GM19324 (cell line): ENCODE measurements around the gene TACSTD2.
"Not testable (repeated sequence)": the region's sequence is repeated elsewhere in the genome, so short reads cannot be mapped to it uniquely, and the experiment has no call there.

Source experiments
- ATAC-seq: cut with Tn5 transposase; IDR thresholded peaks from one replicate; pipeline ENCODE4 v1.9.1; 2021; ENCODE audit warnings: mild to moderate bottlenecking, moderate library complexity; ENCODE audit not compliant: unreplicated experiment, low FRiP score

The TACSTD2 gene

GRCh38 chr1:58590019-58590418 lies 13.0 kb upstream of the TACSTD2 start:
- ATAC-seq, result no peak

GRCh38 chr1:58588396-58588795 lies 11.3 kb upstream of the TACSTD2 start:
- no peak for ATAC-seq

DNA sequence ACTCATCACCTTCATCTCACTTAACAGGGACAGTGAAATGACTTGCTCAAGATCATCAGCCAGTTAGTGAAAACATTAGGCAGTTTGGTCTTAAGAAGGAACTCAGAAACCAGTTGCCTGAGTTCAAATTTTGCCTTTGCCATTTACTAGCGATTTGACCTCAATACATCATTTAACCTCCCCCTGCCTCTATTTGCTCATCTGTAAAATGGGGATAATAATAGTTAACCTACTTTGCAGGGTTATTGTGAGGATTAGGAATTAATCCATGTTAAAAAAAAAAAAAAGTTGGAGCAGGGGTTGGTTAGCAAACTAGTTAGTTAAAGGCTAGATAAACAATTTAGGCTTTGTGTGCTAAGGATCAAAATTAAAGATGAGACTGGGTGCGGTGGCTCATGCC lies 10.6 kb upstream of the TACSTD2 start:
- ATAC-seq, result no peak

DNA sequence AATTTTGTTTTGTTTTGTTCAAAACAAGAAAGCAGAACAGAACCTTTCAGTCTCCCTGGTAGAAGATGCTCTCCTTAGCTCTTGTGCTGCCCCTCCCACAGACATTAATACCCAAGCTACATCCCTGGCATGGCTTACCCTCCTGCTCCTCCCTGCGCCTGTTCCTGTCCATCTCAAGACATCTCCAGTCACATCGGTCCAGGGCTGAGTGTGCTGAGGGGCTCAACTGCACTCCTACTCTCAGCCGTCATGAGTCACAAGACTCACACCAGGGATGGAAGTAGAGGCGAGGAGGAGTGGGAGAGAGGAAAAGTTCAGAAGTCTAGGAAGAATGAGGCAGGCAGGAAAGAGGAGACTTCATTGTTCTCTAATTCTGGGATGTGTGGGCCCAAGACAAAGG lies 9.2 kb upstream of the TACSTD2 start:
- ATAC-seq, result no peak

DNA sequence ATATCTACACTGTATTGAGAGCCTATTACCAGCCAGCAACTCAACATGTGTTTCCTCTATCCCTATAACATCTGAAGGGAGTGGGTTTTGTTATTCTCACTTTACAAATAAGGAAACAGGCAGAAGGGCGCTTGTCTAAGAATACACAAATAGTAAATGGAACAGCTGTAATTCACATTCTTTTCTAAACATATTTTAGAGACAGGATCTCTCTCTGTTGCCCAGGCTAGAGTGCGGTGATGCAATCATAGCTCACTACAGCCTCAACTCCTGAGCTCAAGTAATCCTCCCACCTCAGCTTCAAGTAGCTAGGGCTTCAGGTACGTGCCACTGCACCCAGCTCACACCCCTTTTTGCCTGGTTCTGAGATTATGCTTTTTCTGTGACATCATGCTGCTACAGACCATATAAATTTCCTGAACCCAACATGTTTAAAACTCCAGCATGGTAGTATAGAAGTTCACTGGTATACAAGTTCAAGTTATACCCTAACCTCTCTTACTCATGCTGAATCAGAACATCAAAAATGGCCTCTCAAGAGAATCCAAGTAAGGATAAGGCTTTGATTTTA lies 8.6 kb upstream of the TACSTD2 start:
- no peak for ATAC-seq

DNA sequence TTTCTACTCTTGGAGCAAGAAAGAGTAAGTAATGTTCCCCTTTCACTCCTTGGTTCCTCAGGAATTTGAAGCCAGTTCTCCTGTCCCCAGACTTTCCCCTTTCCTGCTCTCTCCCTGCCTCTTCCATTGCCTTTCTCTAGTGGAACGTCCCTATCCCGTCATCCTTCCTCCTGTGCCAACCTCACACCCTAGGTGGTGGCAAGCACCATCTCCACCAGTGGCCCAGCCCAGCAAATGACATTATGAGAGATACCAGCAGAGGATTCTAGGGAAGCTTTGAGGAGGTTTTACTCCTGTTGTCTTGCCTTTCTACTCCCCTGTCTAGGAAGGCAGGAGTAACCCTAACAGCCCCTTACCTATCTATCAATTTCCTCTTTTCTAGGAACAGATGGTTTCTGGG lies 8.1 kb upstream of the TACSTD2 start:
- ATAC-seq, result no peak

- ATAC-seq, result no peak
Measured at GRCh38 chr1:58584082-58584895, 7.2 kb upstream of the TACSTD2 start.

DNA sequence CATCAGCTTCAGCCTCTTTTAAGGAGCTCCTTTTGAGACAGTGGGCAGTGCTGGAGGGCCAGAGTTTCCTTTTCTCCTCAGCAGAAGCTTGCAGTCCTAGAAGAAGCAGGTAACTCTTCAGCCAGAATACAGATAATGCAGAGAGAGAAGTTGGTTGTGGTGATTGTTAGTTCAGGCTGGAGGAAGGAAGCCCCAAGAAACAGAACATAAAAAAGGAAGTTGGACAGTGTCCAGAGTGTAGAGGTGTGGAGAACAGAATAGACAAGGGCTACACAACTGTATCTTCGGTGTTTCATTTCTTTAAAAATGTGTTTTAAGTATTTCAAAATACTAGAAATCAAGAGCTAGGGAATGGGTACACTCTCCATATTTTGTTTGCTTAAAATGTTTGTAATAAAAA lies 6.4 kb upstream of the TACSTD2 start:
- no peak for ATAC-seq

DNA sequence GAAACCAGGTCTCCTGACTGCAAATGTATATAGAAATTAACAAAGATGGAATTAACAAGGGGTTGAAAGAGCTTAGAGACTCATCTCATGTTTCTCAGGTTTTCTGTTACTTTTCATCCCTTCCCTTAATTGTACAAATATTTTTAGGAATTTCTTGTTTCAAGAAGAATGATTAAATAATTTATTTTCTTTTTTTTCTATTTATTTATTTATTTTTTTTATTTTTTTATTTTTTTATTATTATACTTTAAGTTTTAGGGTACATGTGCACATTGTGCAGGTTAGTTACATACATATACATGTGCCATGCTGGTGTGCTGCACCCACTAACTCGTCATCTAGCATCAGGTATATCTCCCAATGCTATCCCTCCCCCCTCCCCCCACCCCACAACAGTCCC lies 5.1 kb upstream of the TACSTD2 start:
- not testable (repeated sequence) for ATAC-seq

DNA sequence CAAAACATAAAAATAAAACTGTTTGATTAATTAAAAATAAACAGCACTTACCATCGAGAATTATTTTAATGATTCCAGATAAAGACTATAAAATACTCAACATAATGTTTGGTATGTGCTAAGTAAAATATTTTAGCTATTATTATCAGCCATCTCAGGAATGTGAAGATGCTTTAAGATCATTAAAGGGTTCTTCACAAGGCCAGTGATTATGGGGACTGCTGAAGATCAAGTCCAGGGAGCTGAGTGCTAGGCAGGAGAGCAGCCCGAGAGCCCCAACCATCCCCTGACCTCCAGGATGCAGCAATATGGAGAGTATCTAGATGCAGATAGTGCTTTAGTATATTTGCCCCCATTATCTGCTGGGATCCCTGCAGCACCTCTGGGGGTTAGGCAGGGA lies 4.6 kb upstream of the TACSTD2 start:
- no peak for ATAC-seq

GRCh38 chr1:58580186-58580585 lies 3.1 kb upstream of the TACSTD2 start:
- ATAC-seq, result no peak

GRCh38 chr1:58577654-58578030 lies 590 bp upstream of the TACSTD2 start:
- ATAC-seq, result no peak

GRCh38 chr1:58576325-58576726 lies 726 bp downstream of the TACSTD2 start:
- ATAC-seq, result no peak

DNA sequence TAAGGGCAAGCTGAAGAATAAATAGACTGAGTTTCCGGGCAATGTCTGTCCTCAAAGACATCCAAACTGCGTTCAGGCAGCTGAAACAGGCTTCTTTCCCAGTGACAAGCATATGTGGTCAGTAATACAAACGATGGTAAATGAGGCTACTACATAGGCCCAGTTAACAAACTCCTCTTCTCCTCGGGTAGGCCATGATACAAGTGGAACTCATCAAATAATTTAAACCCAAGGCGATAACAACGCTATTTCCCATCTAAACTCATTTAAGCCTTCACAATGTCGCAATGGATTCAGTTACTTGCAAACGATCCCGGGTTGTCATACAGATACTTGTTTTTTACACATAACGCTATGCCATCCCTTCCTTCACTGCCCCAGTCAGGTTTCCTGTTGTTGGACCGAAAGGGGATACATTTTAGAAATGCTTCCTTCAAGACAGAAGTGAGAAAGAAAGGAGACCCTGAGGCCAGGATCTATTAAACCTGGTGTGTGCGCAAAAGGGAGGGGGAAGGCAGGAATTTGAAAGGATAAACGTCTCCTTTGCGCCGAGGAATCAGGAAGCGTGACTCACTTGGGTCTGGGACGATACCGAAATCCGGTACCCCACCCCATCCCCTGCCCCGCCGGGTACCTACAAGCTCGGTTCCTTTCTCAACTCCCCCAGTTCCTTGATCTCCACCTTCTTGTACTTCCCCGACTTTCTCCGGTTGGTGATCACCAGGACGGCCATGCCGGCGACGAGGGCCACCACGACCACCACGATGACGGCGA lies 1.3 kb downstream of the TACSTD2 start:
- no peak for ATAC-seq

GRCh38 chr1:58574816-58575215 lies 2.2 kb downstream of the TACSTD2 start:
- ATAC-seq, result no peak

- ATAC-seq, result peak; percentile 93
Measured at GRCh38 chr1:58573705-58574591, 3.1 kb downstream of the TACSTD2 start.

DNA sequence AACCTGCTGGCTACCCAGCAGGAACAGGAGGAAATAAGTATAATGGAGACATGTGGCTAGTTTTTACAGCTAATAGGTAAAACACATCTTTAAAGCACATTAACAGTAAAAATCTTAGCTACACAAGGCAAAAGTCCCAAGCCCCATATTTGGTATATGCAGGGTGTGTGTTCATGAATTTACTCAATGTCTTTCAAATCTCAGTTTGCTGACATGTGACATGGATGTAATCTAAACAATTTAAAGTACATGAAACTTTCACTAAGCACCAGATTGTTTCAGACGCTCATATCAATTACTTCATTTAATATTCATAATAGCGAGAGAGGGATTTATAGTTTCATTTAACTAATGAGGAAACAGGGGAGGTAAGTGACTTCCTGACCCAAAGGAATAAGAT lies 3.9 kb downstream of the TACSTD2 start:
- no peak for ATAC-seq

DNA sequence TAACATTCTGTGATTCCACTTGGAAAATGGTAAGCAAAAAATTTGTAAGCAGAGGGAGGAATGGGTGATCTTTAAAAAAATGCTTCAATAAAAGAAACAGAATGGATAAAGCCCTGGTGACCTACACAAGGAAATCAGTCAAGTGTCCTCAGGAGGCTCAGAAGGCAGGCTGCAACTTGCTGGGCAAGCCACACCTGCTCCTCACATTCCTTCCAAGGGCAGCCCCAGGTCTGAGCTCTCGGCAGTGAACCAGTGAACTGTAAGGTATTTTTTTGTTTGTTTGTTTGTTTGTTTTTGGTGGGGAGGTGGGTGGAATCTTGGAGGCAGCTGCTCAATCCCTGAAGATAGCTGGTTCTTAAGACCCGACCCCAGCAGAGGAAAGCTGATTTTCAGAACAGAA lies 4.4 kb downstream of the TACSTD2 start:
- ATAC-seq, result no peak

GRCh38 chr1:58571616-58572015 lies 5.4 kb downstream of the TACSTD2 start:
- ATAC-seq, result no peak

DNA sequence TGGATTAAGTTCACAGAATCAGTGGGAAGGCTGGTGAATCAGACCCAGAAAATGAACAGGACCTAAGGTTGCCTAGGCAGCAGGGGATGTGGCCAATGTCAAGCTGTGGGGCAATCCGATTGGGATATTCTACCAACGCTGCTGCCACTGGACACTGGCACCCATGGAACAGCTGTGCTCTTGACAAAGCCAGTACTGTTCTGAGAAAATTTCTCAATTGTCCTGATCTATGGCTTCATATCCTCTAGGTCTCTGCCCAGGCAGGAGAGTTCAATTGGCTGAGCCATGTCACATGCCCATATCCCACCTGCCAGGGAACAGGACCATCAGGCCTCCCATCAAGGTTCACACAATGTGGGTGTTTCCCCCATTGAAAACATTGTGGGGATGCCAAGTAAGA lies 6.2 kb downstream of the TACSTD2 start:
- ATAC-seq, result no peak

DNA sequence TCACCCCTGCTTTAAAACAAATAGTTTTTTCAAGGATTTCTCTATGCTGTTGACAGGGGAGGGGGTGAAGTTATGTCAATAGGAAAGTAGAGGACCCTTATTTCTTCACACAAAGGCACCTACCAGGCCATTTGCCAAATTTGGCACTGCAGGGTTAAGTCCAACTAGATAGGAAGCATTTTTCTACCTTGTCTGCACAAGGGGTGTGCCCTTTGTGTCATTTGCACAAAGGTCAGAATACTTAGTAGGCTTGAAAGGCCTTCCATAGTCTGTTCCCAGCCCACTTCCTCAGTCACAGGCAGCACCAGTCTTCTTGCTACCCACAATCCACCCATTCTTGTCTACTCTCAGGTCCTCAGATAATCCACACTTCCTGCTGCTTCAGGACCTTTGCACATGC lies 7.0 kb downstream of the TACSTD2 start:
- no peak for ATAC-seq
